MM.1S (cell line): ENCODE measurements around the gene GJB4.

Experiments used
- DNase-seq: peaks from one replicate; pipeline ENCODE4 v3.0.0-alpha.2; 2015
- H2AFZ ChIP-seq: fragments of 300-600 bp; sonication (generic); 2 replicates; pipeline ENCODE4 v1.6.0; 2016; ENCODE audit warnings: antibody characterized with exemption, low read length
- H3F3A ChIP-seq: fragments of 300-600 bp; sonication (generic); 2 replicates; pipeline ENCODE4 v1.6.1; 2016; ENCODE audit warnings: mild to moderate bottlenecking, antibody characterized with exemption, low read length, moderate library complexity, mixed read lengths; ENCODE audit not compliant: insufficient read depth
- H3K27ac ChIP-seq: fragments of 300-600 bp; sonication (generic); 2 replicates; pipeline ENCODE4 v1.5.1; 2016; ENCODE audit warnings: mild to moderate bottlenecking, low read length
- H3K27me3 ChIP-seq: fragments of 300-600 bp; sonication (generic); replicated peaks from 2 replicates; pipeline ENCODE4 v1.6.0; 2016; ENCODE audit warnings: low read length; ENCODE audit not compliant: insufficient read depth
- H3K36me3 ChIP-seq: fragments of 300-600 bp; sonication (generic); replicated peaks from 2 replicates; pipeline ENCODE4 v1.6.1; 2016; ENCODE audit warnings: mild to moderate bottlenecking, low read length, mixed read lengths; ENCODE audit not compliant: insufficient read depth
- H3K4me1 ChIP-seq: fragments of 300-600 bp; sonication (generic); 2 replicates; pipeline ENCODE4 v1.6.1; 2016; ENCODE audit warnings: low read length, mixed read lengths
- H3K4me2 ChIP-seq: fragments of 300-600 bp; sonication (generic); 2 replicates; pipeline ENCODE4 v1.6.0; 2016; ENCODE audit warnings: low read depth, low read length
- H3K4me3 ChIP-seq: fragments of 300-600 bp; sonication (generic); 2 replicates; pipeline ENCODE4 v1.5.1; 2016; ENCODE audit warnings: low read length, mixed read lengths
- H3K79me2 ChIP-seq: fragments of 300-600 bp; sonication (generic); 2 replicates; pipeline ENCODE4 v1.6.1; 2016; ENCODE audit warnings: mixed run types, low read length, mixed read lengths
- H3K9ac ChIP-seq: fragments of 300-600 bp; sonication (generic); 2 replicates; pipeline ENCODE4 v1.6.1; 2016; ENCODE audit warnings: low read length, mixed read lengths
- H3K9me2 ChIP-seq: fragments of 300-600 bp; sonication (generic); replicated peaks from 2 replicates; pipeline ENCODE4 v1.6.1; 2016; ENCODE audit warnings: mild to moderate bottlenecking, low read length, mixed read lengths; ENCODE audit not compliant: insufficient read depth
- H3K9me3 ChIP-seq: fragments of 300-600 bp; sonication (generic); replicated peaks from 2 replicates; pipeline ENCODE4 v1.6.1; 2016; ENCODE audit warnings: mild to moderate bottlenecking, low read length, mixed read lengths; ENCODE audit not compliant: insufficient read depth
- H4K20me1 ChIP-seq: fragments of 300-600 bp; sonication (generic); 2 replicates; pipeline ENCODE4 v1.6.1; 2016; ENCODE audit warnings: mild to moderate bottlenecking, low read length, moderate library complexity, mixed read lengths; ENCODE audit not compliant: insufficient read depth
- EZH2 ChIP-seq: fragments of 300-600 bp; sonication (generic); optimal IDR thresholded peaks from 2 replicates; pipeline ENCODE3; 2017; ENCODE audit warnings: low read depth, mild to moderate bottlenecking, antibody characterized with exemption, low read length, mixed read lengths
- EZH2phosphoT487 ChIP-seq: fragments of 300-600 bp; sonication (generic); IDR thresholded peaks from 2 replicates; pipeline ENCODE4 v1.6.1; 2018; ENCODE audit warnings: antibody characterized with exemption, low read length
- TF ChIP-seq, protein P1 (sequence below): fragments of 300-600 bp; sonication (generic); IDR thresholded peaks from 2 replicates; pipeline ENCODE4 v1.5.1; 2016; ENCODE audit warnings: antibody characterized with exemption, low read length, mixed read lengths

Gene GJB4

DNA sequence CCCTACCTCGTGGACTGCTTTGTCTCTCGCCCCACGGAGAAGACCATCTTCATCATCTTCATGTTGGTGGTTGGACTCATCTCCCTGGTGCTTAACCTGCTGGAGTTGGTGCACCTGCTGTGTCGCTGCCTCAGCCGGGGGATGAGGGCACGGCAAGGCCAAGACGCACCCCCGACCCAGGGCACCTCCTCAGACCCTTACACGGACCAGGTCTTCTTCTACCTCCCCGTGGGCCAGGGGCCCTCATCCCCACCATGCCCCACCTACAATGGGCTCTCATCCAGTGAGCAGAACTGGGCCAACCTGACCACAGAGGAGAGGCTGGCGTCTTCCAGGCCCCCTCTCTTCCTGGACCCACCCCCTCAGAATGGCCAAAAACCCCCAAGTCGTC lies 35.2 kb downstream of the GJB4 start:
- DNase-seq: no peak
- Histone ChIP-seq H3K4me1 (peaks cover 4% of the 10 kb centered on the region), H2AFZ (no peak overlapping the region), H3K27me3 (peaks cover 72% of the 10 kb centered on the region), H3K9me2 (no peaks in the 10 kb centered on the region), H3K36me3 (no peaks in the 10 kb centered on the region), H3K9ac (no peak overlapping the region), H3K4me3 (no peak overlapping the region), H4K20me1 (no peaks in the 10 kb centered on the region), H3K79me2 (no peaks in the 10 kb centered on the region), H3K4me2 (no peak overlapping the region), H3K27ac (no peak overlapping the region), H3K9me3 (no peaks in the 10 kb centered on the region), H3F3A (0 out of 2 replicates have a peak, but pooled peaks cover 4% of the 10 kb centered on the region)
- TF ChIP-seq, protein P1, sequence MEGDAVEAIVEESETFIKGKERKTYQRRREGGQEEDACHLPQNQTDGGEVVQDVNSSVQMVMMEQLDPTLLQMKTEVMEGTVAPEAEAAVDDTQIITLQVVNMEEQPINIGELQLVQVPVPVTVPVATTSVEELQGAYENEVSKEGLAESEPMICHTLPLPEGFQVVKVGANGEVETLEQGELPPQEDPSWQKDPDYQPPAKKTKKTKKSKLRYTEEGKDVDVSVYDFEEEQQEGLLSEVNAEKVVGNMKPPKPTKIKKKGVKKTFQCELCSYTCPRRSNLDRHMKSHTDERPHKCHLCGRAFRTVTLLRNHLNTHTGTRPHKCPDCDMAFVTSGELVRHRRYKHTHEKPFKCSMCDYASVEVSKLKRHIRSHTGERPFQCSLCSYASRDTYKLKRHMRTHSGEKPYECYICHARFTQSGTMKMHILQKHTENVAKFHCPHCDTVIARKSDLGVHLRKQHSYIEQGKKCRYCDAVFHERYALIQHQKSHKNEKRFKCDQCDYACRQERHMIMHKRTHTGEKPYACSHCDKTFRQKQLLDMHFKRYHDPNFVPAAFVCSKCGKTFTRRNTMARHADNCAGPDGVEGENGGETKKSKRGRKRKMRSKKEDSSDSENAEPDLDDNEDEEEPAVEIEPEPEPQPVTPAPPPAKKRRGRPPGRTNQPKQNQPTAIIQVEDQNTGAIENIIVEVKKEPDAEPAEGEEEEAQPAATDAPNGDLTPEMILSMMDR: no peak
- no peak for TF ChIP-seq EZH2
- no peak for TF ChIP-seq EZH2phosphoT487

GRCh38 chr1:34795916-34796315 lies 36.4 kb downstream of the GJB4 start:
- no peaks in the 10 kb centered on the region for H3K9me3 ChIP-seq
- H3K27ac ChIP-seq: no peak overlapping the region
- no peak for DNase-seq
- H2AFZ ChIP-seq: no peak overlapping the region
- no peak overlapping the region for H3K9ac ChIP-seq
- H3K79me2 ChIP-seq: no peaks in the 10 kb centered on the region
- no peaks in the 10 kb centered on the region for H4K20me1 ChIP-seq
- no peak overlapping the region for H3K4me3 ChIP-seq
- no peak overlapping the region for H3K4me2 ChIP-seq
- no peak for TF ChIP-seq EZH2
- TF ChIP-seq, protein P1: no peak
- TF ChIP-seq EZH2phosphoT487: no peak
- H3F3A ChIP-seq: no peaks in the 10 kb centered on the region
- peaks cover 66% of the 10 kb centered on the region for H3K27me3 ChIP-seq
- no peaks in the 10 kb centered on the region for H3K4me1 ChIP-seq
- H3K36me3 ChIP-seq: no peaks in the 10 kb centered on the region
- H3K9me2 ChIP-seq: no peaks in the 10 kb centered on the region

GRCh38 chr1:34796990-34797389 lies 37.5 kb downstream of the GJB4 start:
- H3K9me2 ChIP-seq: no peaks in the 10 kb centered on the region
- H4K20me1 ChIP-seq: no peaks in the 10 kb centered on the region
- no peak for DNase-seq
- no peak overlapping the region for H3K27ac ChIP-seq
- H3K4me3 ChIP-seq: no peak overlapping the region
- no peak overlapping the region for H3K9ac ChIP-seq
- no peak for TF ChIP-seq EZH2
- TF ChIP-seq, protein P1: no peak
- no peak for TF ChIP-seq EZH2phosphoT487
- no peaks in the 10 kb centered on the region for H3K36me3 ChIP-seq
- no peaks in the 10 kb centered on the region for H3F3A ChIP-seq
- no peaks in the 10 kb centered on the region for H3K4me1 ChIP-seq
- no peaks in the 10 kb centered on the region for H3K9me3 ChIP-seq
- no peak overlapping the region for H2AFZ ChIP-seq
- H3K79me2 ChIP-seq: no peaks in the 10 kb centered on the region
- no peak overlapping the region for H3K4me2 ChIP-seq
- peaks cover 56% of the 10 kb centered on the region for H3K27me3 ChIP-seq
